ENCODE data around the gene MBD3. TPM values are rescaled to one million over a fixed set of nuclear protein-coding genes. Genes with fewer than 3 reads are reported as not detected.

Gene MBD3
- total and polyA plus RNA-seq, 2 experiments from 2014 or later = 93.3 to 171 TPM

- TF ChIP-seq CTCF (IDR thresholded peaks at IDR 0.05; ENCODE audit: low read depth, low read length) = no peak
- H3K27ac ChIP-seq = peak overlapping the region; percentile 16
- H3K36me3 ChIP-seq = peaks cover 10% of the 10 kb centered on the region
- DNase-seq (ENCODE audit: low read depth in 1 of 2, low spot score in 1 of 2) = no peak
- H3K9me3 ChIP-seq (ENCODE audit: low read depth) = no peaks in the 10 kb centered on the region
- peaks cover 4% of the 10 kb centered on the region for H3K4me1 ChIP-seq (ENCODE audit: low read depth)
- no peak overlapping the region for H3K4me3 ChIP-seq
- H3K27me3 ChIP-seq = no peaks in the 10 kb centered on the region
These were observed 16.4 kb upstream of the MBD3 start for GRCh38 chr19:1609103-1609396.

GRCh38 chr19:1608359-1609102 is 15.9 kb upstream of the MBD3 start:
- TF ChIP-seq CTCF (IDR thresholded peaks at IDR 0.05; ENCODE audit: low read depth, low read length) = no peak
- Histone ChIP-seq H3K9me3 (ENCODE audit: low read depth) (no peaks in the 10 kb centered on the region), H3K27ac (no peak overlapping the region), H3K4me3 (no peak overlapping the region), H3K27me3 (no peaks in the 10 kb centered on the region), H3K4me1 (ENCODE audit: low read depth) (peaks cover 4% of the 10 kb centered on the region), H3K36me3 (peaks cover 9% of the 10 kb centered on the region)
- DNase-seq (ENCODE audit: low read depth in 1 of 2, low spot score in 1 of 2) = no peak

GRCh38 chr19:1606138-1606651 is 13.5 kb upstream of the MBD3 start:
- H3K4me1 ChIP-seq (ENCODE audit: low read depth) = peaks cover 4% of the 10 kb centered on the region
- DNase-seq (ENCODE audit: low read depth in 1 of 2, low spot score in 1 of 2) = no peak
- H3K27ac ChIP-seq = peak overlapping the region; percentile 86
- no peaks in the 10 kb centered on the region for H3K27me3 ChIP-seq
- no peak for TF ChIP-seq CTCF (IDR thresholded peaks at IDR 0.05; ENCODE audit: low read depth, low read length)
- H3K36me3 ChIP-seq = peaks cover 3% of the 10 kb centered on the region
- H3K4me3 ChIP-seq = peak overlapping the region; percentile 86
- no peaks in the 10 kb centered on the region for H3K9me3 ChIP-seq (ENCODE audit: low read depth)

GRCh38 chr19:1605236-1606137 is 12.8 kb upstream of the MBD3 start, which contains the start of gene UQCR11:
Gene UQCR11 (minus strand): TSS chr19:1605462. CDS start chr19:1605409, 53 bp downstream.
- H3K4me3 ChIP-seq = peak within 1 kb of the TSS; percentile 86
- peak; percentile 68 for TF ChIP-seq CTCF (IDR thresholded peaks at IDR 0.05; ENCODE audit: low read depth, low read length)
- H3K27ac ChIP-seq = peak within 1 kb of the TSS; percentile 86
- peaks cover 3% of the 10 kb centered on the region for H3K36me3 ChIP-seq
- peaks cover 4% of the 10 kb centered on the region for H3K4me1 ChIP-seq (ENCODE audit: low read depth)
- no peaks in the 10 kb centered on the region for H3K27me3 ChIP-seq
- peak; percentile 97 for DNase-seq (ENCODE audit: low read depth in 1 of 2, low spot score in 1 of 2)
- no peaks in the 10 kb centered on the region for H3K9me3 ChIP-seq (ENCODE audit: low read depth)

GRCh38 chr19:1602091-1602707 is 9.5 kb upstream of the MBD3 start:
- no peak for TF ChIP-seq CTCF (IDR thresholded peaks at IDR 0.05; ENCODE audit: low read depth, low read length)
- H3K27me3 ChIP-seq = no peaks in the 10 kb centered on the region
- H3K4me1 ChIP-seq (ENCODE audit: low read depth) = peaks cover 4% of the 10 kb centered on the region
- DNase-seq (ENCODE audit: low read depth in 1 of 2, low spot score in 1 of 2) = no peak
- no peaks in the 10 kb centered on the region for H3K9me3 ChIP-seq (ENCODE audit: low read depth)
- H3K27ac ChIP-seq = no peak overlapping the region
- H3K4me3 ChIP-seq = no peak overlapping the region
- peaks cover 10% of the 10 kb centered on the region for H3K36me3 ChIP-seq

Measured in cardiac muscle cell (in vitro differentiated cells and primary cell).